Hepatocyte (in vitro differentiated cells): ENCODE data around the gene VEPH1. TPM values are rescaled to one million over a fixed set of nuclear protein-coding genes. Genes with fewer than 3 reads are reported as not detected.

ENCODE experiments used
- DNase-seq: peaks from one replicate; pipeline ENCODE4 v3.0.0-alpha.2; 2016; ENCODE audit warnings: low spot score
- H2AFZ ChIP-seq: fragments of 200-600 bp; sonication (generic); 2 replicates; pipeline ENCODE4 v1.6.0; 2016; ENCODE audit warnings: antibody characterized with exemption, mild to moderate bottlenecking
- H3K27ac ChIP-seq: fragments of 200-600 bp; sonication (generic); 2 replicates; pipeline ENCODE4 v1.5.1; 2016; ENCODE audit warnings: mild to moderate bottlenecking
- H3K27me3 ChIP-seq: fragments of 200-600 bp; sonication (generic); 2 replicates; pipeline ENCODE4 v1.6.1; 2016
- H3K36me3 ChIP-seq: fragments of 200-600 bp; sonication (generic); replicated peaks from 2 replicates; pipeline ENCODE4 v1.5.1; 2016; ENCODE audit warnings: low read depth; ENCODE audit not compliant: insufficient read depth
- H3K4me1 ChIP-seq: fragments of 200-600 bp; sonication (generic); 2 replicates; pipeline ENCODE4 v1.5.1; 2016; ENCODE audit warnings: mild to moderate bottlenecking, moderate library complexity; ENCODE audit not compliant: insufficient read depth
- H3K4me2 ChIP-seq: fragments of 200-600 bp; sonication (generic); 2 replicates; pipeline ENCODE4 v1.6.0; 2016
- H3K4me3 ChIP-seq: fragments of 200-600 bp; sonication (generic); 2 replicates; pipeline ENCODE4 v1.5.1; 2016; ENCODE audit warnings: mild to moderate bottlenecking
- H3K79me2 ChIP-seq: fragments of 200-600 bp; sonication (generic); 2 replicates; pipeline ENCODE4 v1.6.0; 2017; ENCODE audit warnings: mild to moderate bottlenecking
- H3K9me2 ChIP-seq: fragments of 200-600 bp; sonication (generic); replicated peaks from 2 replicates; pipeline ENCODE4 v1.6.0; 2017; ENCODE audit warnings: mild to moderate bottlenecking; ENCODE audit not compliant: insufficient read depth
- H3K9me3 ChIP-seq: fragments of 200-600 bp; sonication (generic); 2 replicates; pipeline ENCODE4 v1.5.1; 2016; ENCODE audit warnings: low read depth, mild to moderate bottlenecking
- H4K20me1 ChIP-seq: fragments of 200-600 bp; sonication (generic); 2 replicates; pipeline ENCODE4 v1.6.0; 2016; ENCODE audit warnings: mild to moderate bottlenecking; ENCODE audit not compliant: insufficient read depth, poor library complexity, severe bottlenecking
- CTCF ChIP-seq: fragments of 200-600 bp; sonication (generic); IDR thresholded peaks from 2 replicates; pipeline ENCODE4 v1.5.1; 2016; ENCODE audit warnings: antibody characterized with exemption, mild to moderate bottlenecking; ENCODE audit not compliant: poor library complexity
- EZH2 ChIP-seq: fragments of 200-600 bp; sonication (generic); IDR thresholded peaks from 2 replicates; pipeline ENCODE4 v1.6.1; 2016; ENCODE audit warnings: antibody characterized with exemption, mild to moderate bottlenecking, borderline replicate concordance
- EZH2phosphoT487 ChIP-seq: fragments of 200-600 bp; sonication (generic); IDR thresholded peaks from one replicate; pipeline ENCODE4 v1.6.1; 2018; ENCODE audit warnings: antibody characterized with exemption, mild to moderate bottlenecking, low read depth, moderate library complexity; ENCODE audit not compliant: unreplicated experiment, severe bottlenecking
- WGBS: methylation state at CpG from one replicate; pipeline ENCODE4 v1.1.6; 2016; ENCODE audit warnings: low lambda C conversion rate; ENCODE audit errors: missing lambda C conversion rate; 5-methylcytosine and 5-hydroxymethylcytosine counted together
- polyA plus RNA-seq: library from polyadenylated mRNA; unstranded; fragments of >200 nt; fragmentation: Nextera tagmentation; extraction: Ambion mirVana; gene quantifications from 2 replicates; pipeline ENCODE4 v1.2.1, GENCODE V29; 2016
- total RNA-seq: library from RNA; depleted of rRNA; stranded (reverse); fragments of >200 nt; gene quantifications from 2 replicates; pipeline ENCODE4 v1.2.3, GENCODE V29; 2014

Gene VEPH1
- total and polyA plus RNA-seq, 2 experiments from 2014 or later: 2.5 to 4.7 TPM

DNA sequence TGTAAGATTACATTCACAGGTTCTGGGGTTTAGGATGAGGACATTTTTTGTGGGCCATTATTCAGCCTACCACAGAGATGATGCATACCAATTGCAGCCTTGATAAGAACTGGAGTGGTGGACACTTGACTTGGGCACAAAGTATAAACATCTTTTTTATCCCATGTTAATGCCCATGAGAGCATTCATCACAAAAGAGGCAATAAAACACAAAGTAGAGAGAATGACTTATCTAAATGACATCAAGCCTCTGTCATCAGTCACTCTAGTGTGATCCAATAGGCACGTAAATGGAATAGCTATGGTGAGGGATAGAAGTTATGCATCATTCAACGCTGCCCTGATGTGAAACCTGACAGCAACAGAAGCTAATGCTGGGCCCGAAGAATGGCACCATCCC lies 25.8 kb downstream of the VEPH1 start:
- no peak for DNase-seq
- no peaks in the 10 kb centered on the region for H3K79me2 ChIP-seq
- H3K9me3 ChIP-seq: no peaks in the 10 kb centered on the region
- no peaks in the 10 kb centered on the region for H4K20me1 ChIP-seq
- no peaks in the 10 kb centered on the region for H3K9me2 ChIP-seq
- TF ChIP-seq EZH2: no peak
- TF ChIP-seq EZH2phosphoT487: no peak
- TF ChIP-seq CTCF: no peak
- H3K27ac ChIP-seq: no peak overlapping the region
- no peak overlapping the region for H3K4me3 ChIP-seq
- H3K4me2 ChIP-seq: no peak overlapping the region
- no peaks in the 10 kb centered on the region for H3K36me3 ChIP-seq
- no peak overlapping the region for H2AFZ ChIP-seq
- H3K27me3 ChIP-seq: no peaks in the 10 kb centered on the region
- WGBS: 87% methylated on average over 3 of the region's 3 CpGs
- H3K4me1 ChIP-seq: no peaks in the 10 kb centered on the region

DNA sequence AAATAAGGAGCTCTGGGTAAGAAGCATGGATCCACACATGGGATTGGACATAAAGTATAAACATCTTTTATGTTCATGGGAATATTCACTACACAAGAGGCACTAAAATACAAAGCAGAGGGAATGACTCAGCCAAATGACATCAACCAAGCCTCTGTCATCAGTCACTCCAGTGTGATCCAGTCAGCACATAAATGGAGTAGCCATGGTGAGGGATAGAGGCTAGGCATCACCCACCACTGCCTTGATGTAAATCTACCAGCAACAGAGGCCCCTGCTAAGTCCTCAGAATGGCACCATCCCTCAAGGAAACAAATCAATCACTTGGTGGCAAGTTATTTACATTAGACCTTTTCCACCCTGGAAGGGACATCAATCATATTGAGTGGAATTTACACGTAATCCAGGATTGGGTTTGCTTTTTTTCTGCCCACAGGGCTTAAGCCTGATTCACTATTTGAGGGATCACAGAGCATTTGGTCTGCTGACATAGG lies 27.2 kb downstream of the VEPH1 start:
- Histone ChIP-seq H3K79me2 (no peaks in the 10 kb centered on the region), H3K4me3 (no peak overlapping the region), H3K27ac (no peak overlapping the region), H3K9me2 (no peaks in the 10 kb centered on the region), H3K4me1 (no peaks in the 10 kb centered on the region), H3K4me2 (no peak overlapping the region), H3K27me3 (no peaks in the 10 kb centered on the region), H4K20me1 (no peaks in the 10 kb centered on the region), H3K36me3 (no peaks in the 10 kb centered on the region), H2AFZ (no peak overlapping the region), H3K9me3 (no peaks in the 10 kb centered on the region)
- WGBS: 50% methylated on average over 1 of the region's 1 CpG
- DNase-seq: no peak
- TF ChIP-seq CTCF (no peak), EZH2 (no peak), EZH2phosphoT487 (no peak)

GRCh38 chr3:157472648-157473047 lies 30.6 kb downstream of the VEPH1 start:
- 100% methylated on average over 1 of the region's 1 CpG for WGBS
- H3K9me3 ChIP-seq: no peaks in the 10 kb centered on the region
- no peak overlapping the region for H3K4me2 ChIP-seq
- DNase-seq: no peak
- no peaks in the 10 kb centered on the region for H3K36me3 ChIP-seq
- no peaks in the 10 kb centered on the region for H3K9me2 ChIP-seq
- no peak for TF ChIP-seq EZH2
- TF ChIP-seq EZH2phosphoT487: no peak
- no peak for TF ChIP-seq CTCF
- H4K20me1 ChIP-seq: no peaks in the 10 kb centered on the region
- H3K4me3 ChIP-seq: no peak overlapping the region
- no peak overlapping the region for H3K27ac ChIP-seq
- H3K4me1 ChIP-seq: no peaks in the 10 kb centered on the region
- H3K27me3 ChIP-seq: no peaks in the 10 kb centered on the region
- H3K79me2 ChIP-seq: no peaks in the 10 kb centered on the region
- H2AFZ ChIP-seq: no peak overlapping the region

DNA sequence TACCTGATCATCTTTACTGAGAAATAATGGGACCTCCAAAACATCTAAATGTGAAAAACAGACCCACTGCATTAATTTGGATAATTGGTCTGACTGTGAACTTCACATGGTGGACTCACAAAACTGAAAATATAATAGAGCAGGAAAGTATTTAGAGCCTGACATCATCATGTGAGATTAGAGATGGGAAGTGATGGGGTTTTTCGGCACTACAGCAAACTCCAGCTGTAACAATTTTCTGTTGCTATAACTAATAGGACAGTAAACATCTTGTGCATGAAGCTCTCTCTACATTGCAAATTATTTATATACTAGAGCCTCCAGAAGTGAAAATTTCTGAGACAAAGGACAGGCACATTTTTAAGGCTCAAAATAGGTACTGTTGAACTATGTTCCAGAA lies 32.2 kb downstream of the VEPH1 start:
- Histone ChIP-seq H3K27ac (no peak overlapping the region), H3K79me2 (no peaks in the 10 kb centered on the region), H3K4me1 (no peaks in the 10 kb centered on the region), H3K9me2 (no peaks in the 10 kb centered on the region), H3K4me3 (no peak overlapping the region), H4K20me1 (no peaks in the 10 kb centered on the region), H3K9me3 (no peaks in the 10 kb centered on the region), H3K27me3 (no peaks in the 10 kb centered on the region), H2AFZ (no peak overlapping the region), H3K36me3 (no peaks in the 10 kb centered on the region), H3K4me2 (no peak overlapping the region)
- TF ChIP-seq CTCF (no peak), EZH2phosphoT487 (no peak), EZH2 (no peak)
- DNase-seq: no peak
- WGBS: 74% methylated on average over 1 of the region's 1 CpG
